ENCODE measurements around the gene RXFP1.
"Not testable (repeated sequence)": the region's sequence is repeated elsewhere in the genome, so short reads cannot be mapped to it uniquely, and the experiment has no call there.

Gene RXFP1

GRCh38 chr4:158613046-158613445 lies 91.4 kb downstream of the RXFP1 start:
- no peak for DNase-seq (ENCODE audit: low read depth in 3 of 3)

- DNase-seq (ENCODE audit: low read depth in 3 of 3), result no peak
These were observed 96.3 kb downstream of the RXFP1 start for GRCh38 chr4:158617956-158618355.

GRCh38 chr4:158621729-158622128 lies 100.0 kb downstream of the RXFP1 start:
- no peak for DNase-seq (ENCODE audit: low read depth in 3 of 3)

- DNase-seq (ENCODE audit: low read depth in 3 of 3), result no peak
These were observed 100.6 kb downstream of the RXFP1 start for GRCh38 chr4:158622251-158622650.

- DNase-seq (ENCODE audit: low read depth in 3 of 3), result no peak
These were observed 103.3 kb downstream of the RXFP1 start for GRCh38 chr4:158624889-158625478.

GRCh38 chr4:158625544-158625943 lies 103.9 kb downstream of the RXFP1 start:
- no peak for DNase-seq (ENCODE audit: low read depth in 3 of 3)

GRCh38 chr4:158630893-158631292 lies 109.2 kb downstream of the RXFP1 start:
- no peak for DNase-seq (ENCODE audit: low read depth in 3 of 3)

- no peak for DNase-seq (ENCODE audit: low read depth in 3 of 3)
These were observed 114.9 kb downstream of the RXFP1 start for GRCh38 chr4:158636619-158637018.

- no peak for DNase-seq (ENCODE audit: low read depth in 3 of 3)
These were observed 122.7 kb downstream of the RXFP1 start for GRCh38 chr4:158644356-158644755.

GRCh38 chr4:158644760-158645159 lies 123.1 kb downstream of the RXFP1 start:
- no peak for DNase-seq (ENCODE audit: low read depth in 3 of 3)

- DNase-seq (ENCODE audit: low read depth in 3 of 3), result no peak
These were observed 127.5 kb downstream of the RXFP1 start for GRCh38 chr4:158649111-158649680.

- no peak for DNase-seq (ENCODE audit: low read depth in 3 of 3)
These were observed 131.2 kb downstream of the RXFP1 start for GRCh38 chr4:158652920-158653319.

- no peak for DNase-seq (ENCODE audit: low read depth in 3 of 3)
These were observed 134.8 kb downstream of the RXFP1 start for GRCh38 chr4:158656439-158656838.

GRCh38 chr4:158657291-158657690 lies 135.6 kb downstream of the RXFP1 start:
- DNase-seq (ENCODE audit: low read depth in 3 of 3), result no peak

- DNase-seq (ENCODE audit: low read depth in 3 of 3), result not testable (repeated sequence)
These were observed 141.6 kb downstream of the RXFP1 start for GRCh38 chr4:158663255-158663654.

GRCh38 chr4:158663707-158664625 lies 142.3 kb downstream of the RXFP1 start:
- not testable (repeated sequence) for DNase-seq (ENCODE audit: low read depth in 3 of 3)

- DNase-seq (ENCODE audit: low read depth in 3 of 3), result no peak
These were observed 143.1 kb downstream of the RXFP1 start for GRCh38 chr4:158664806-158665205.

- DNase-seq (ENCODE audit: low read depth in 3 of 3), result no peak
These were observed 145.2 kb downstream of the RXFP1 start for GRCh38 chr4:158666892-158667291.

- DNase-seq (ENCODE audit: low read depth in 3 of 3), result no peak
These were observed 146.0 kb downstream of the RXFP1 start for GRCh38 chr4:158667651-158668198.

- no peak for DNase-seq (ENCODE audit: low read depth in 3 of 3)
These were observed 147.6 kb downstream of the RXFP1 start for GRCh38 chr4:158669310-158669709.

GRCh38 chr4:158670975-158671664 lies 149.4 kb downstream of the RXFP1 start:
- peak; percentile 31 to 61 (median 32) for DNase-seq (ENCODE audit: low read depth in 3 of 3)

- no peak for DNase-seq (ENCODE audit: low read depth in 3 of 3)
These were observed 149.9 kb downstream of the RXFP1 start, which contains the start of gene C4orf46 for GRCh38 chr4:158671665-158671914. Gene C4orf46 (minus strand): TSS chr4:158671887. CDS start chr4:158671801, 86 bp downstream.
